NCI-H748 (cell line): ENCODE results near the gene LY86.
A peak's percentile ranks its signal among the peaks of the same experiment; 100 is the strongest.

ENCODE experiments used
- DNase-seq: peaks from one replicate; lab custom pipeline; 2025; ENCODE audit not compliant: unreplicated experiment; lab: John Stamatoyannopoulos, UW

The LY86 gene

DNA sequence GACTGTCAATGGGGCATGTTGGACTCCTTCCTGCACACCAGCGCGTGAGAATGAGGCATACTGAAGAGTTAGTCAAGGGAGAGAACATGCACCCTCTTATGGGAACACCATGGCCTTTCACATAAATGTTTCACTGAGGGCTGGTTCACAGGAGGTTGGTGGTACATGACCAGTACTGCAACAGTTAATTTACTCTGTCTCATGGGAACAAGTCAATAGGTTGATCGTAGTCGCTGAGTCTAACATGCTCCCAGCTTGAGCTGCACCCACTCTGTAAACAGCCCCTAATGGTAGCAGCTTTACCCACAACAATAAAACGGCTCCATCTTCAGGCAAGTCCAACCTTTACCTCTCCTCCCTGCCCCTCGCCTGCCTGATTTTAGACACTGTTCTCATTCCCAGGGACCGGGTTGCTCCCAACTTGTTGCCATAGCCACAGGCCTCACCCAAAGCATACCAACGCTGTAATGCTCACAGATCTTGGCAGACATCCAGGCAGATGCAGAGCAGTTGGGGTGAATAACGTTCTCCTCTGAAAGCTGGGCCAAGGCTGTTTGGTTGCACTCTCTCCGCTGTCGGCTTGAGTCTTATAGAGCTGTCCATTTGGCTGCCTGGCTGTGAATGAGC is 111.3 kb downstream of the LY86 start:
- peak; percentile 99 for DNase-seq

DNA sequence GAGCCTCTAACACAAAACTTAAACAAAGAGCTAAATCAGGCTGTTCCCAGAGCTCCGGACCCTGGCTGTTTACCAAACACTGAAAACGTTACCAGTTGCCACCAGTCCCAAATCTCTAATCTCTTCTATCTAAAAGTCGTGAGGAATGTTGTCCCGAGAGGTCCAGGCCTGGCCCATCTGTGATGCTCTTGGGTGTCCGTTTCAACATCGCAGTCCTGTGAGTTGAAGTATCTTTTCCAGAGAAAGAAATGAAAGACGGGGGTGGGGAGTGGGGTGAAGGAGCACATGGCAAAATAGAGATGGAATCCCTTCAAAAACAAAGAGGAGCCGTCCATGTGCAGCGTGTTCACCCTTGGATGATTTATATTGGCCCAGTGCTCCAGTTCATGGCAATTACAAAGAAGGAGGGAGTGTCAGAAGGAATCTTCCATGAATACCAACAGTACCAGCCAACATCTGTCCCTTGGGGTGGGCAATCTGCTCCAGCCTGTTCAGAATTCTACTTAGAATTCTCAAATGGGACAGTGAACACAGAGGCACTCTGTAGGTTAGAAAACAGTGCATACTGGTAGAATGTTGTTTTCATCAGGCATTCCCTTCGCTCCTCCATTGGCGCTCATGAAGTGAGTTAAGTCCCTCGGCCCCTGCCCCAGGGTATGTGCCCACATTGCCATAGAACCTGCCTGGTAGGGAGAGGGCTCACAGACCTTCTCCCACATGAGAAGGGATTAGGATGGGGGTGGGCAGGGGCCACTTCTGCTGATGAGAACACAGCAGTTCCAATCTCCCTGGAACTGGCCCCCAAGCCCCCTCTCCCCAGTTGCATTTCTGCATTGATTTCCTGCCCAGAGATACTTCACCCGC is 112.1 kb downstream of the LY86 start:
- no peak for DNase-seq

DNA sequence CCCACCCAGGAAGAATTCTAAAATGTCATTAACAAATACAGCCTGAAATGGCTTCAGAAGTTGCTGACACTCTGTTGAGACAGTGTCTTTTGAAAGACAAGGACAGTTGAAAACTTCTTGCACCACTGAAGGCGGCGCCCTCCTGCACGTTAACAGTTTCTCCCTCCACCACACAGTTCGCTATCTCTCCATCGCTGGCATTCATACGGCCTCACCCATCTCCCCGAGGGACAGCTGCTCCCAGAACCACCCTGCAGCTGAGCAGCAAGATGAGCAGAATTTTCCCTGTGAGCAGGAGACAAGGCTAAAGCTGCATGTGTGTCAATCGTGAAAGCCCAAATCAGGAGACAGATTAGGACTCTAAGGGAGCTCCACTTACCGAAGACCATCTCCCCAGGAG is 113.3 kb downstream of the LY86 start:
- DNase-seq, result no peak

DNA sequence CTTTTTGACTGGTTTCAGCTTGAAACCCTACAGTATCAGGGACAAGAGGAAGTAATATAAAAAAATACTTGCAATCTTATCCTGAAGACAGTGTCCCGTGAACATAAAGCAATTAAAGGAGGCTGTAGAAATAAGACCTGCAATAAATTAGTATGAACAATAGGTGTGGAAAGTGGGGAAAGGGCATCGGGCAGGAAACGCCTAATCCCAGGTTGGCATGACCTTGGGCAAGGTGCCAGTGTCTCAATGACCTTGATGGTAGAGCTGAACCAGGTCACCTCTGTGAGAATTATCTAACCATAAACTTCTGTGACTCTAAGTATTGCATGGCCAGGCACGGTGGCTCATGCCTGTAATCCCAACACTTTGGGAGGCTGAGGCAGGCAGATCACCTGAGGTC is 115.2 kb downstream of the LY86 start:
- no peak for DNase-seq
